Thyroid gland (tissue), 4 donors: Measurements from ENCODE around the gene KLF11. TPM values are rescaled to one million over a fixed set of nuclear protein-coding genes. Genes with fewer than 3 reads are reported as not detected.

ENCODE experiments used
- DNase-seq, 2 donors: peaks; one replicate each; pipeline ENCODE4 v3.0.0-alpha.2; 2019
- H3K27ac ChIP-seq, 3 donors: fragments of 200-600 bp; sonication (generic); 1 replicate in 2 of 3; 2 replicates in 1 of 3; pipeline ENCODE4 v1.5.1; 2016 to 2019; ENCODE audit warnings: mild to moderate bottlenecking in 1 of 3, moderate library complexity in 1 of 3
- H3K27me3 ChIP-seq: fragments of 200-600 bp; sonication (generic); one replicate; pipeline ENCODE4 v1.5.1; 2019
- H3K36me3 ChIP-seq, 2 donors: fragments of 200-600 bp; sonication (generic); one replicate each; pipeline ENCODE4 v1.5.1; 2016 to 2019
- H3K4me1 ChIP-seq, 2 donors: fragments of 200-600 bp; sonication (generic); one replicate each; pipeline ENCODE4 v1.5.1; 2017 to 2019
- H3K4me3 ChIP-seq, 3 donors: fragments of 200-600 bp; sonication (generic); replicated peaks in 1 of 3; 1 replicate in 2 of 3; 2 replicates in 1 of 3; pipeline ENCODE4 v1.5.1; 2016; ENCODE audit warnings: mild to moderate bottlenecking in 1 of 3
- H3K9me3 ChIP-seq: fragments of 200-600 bp; sonication (generic); one replicate; pipeline ENCODE4 v1.5.1; 2017
- CTCF ChIP-seq, 6 experiments: fragments of 200-600 bp in 3 of 6; fragments of 450-650 bp in 3 of 6; sonication (generic) in 3 of 6; IDR thresholded peaks; one replicate each; pipeline ENCODE4 v1.5.1; 2016 to 2019; ENCODE audit warnings: antibody characterized with exemption in 6 of 6, mild to moderate bottlenecking in 2 of 6, inconsistent platforms in 1 of 6, moderate library complexity in 1 of 6
- POLR2A ChIP-seq, 2 donors: fragments of 450-650 bp; IDR thresholded peaks; one replicate each; pipeline ENCODE4 v1.6.1; 2017; ENCODE audit warnings: antibody characterized with exemption in 2 of 2, mild to moderate bottlenecking in 2 of 2, moderate library complexity in 1 of 2
- WGBS, 2 donors: methylation state at CpG; one replicate each; pipeline ENCODE4 v1.1.5; 2017; 5-methylcytosine and 5-hydroxymethylcytosine counted together
- intact Hi-C: fragments of 100-400 bp; cut with DNase I; formaldehyde crosslinking; loops from one replicate; pipeline ENCODE4 v1.15.1; 2023
- small RNA-seq: library from RNA; depleted of rRNA; stranded (forward); fragments of <200 nt; gene quantifications from one replicate; pipeline ENCODE3, GENCODE V24; 2016
- total RNA-seq, 4 donors: library from RNA; depleted of rRNA; stranded (reverse); fragments of >200 nt; gene quantifications; one replicate each; pipeline ENCODE4 v1.2.3, GENCODE V29; 2016

KLF11 gene
- total RNA-seq, 4 donors from 2014 or later = 11.2 to 44.2 (median 23.7) TPM

DNA sequence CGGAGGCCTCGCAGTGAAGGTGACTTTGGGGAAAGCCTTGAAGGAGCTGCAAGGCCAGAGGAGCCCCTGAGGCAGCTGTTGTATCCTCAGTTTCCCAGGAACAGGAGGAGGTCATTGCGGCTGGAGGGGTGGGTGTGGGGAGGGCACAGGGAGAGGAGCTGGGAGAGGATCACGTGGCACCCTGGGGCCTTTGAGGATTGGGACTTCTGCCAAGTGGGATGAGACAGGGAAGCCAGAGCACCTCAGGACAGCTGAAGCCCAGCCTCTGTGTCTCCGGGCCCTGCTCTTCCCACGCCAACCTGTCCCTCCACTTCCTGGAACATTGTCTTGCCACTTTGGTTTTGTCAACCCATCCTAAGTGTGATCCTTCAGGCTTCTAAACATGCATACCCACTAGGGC lies 59.8 kb downstream of the KLF11 start:
- H3K36me3 ChIP-seq = no peaks in the 10 kb centered on the region
- TF ChIP-seq CTCF (IDR thresholded peaks at IDR 0.05) (no peak), POLR2A (IDR thresholded peaks at IDR 0.05) (no peak)
- H3K4me1 ChIP-seq = no peaks in the 10 kb centered on the region
- H3K9me3 ChIP-seq = no peaks in the 10 kb centered on the region
- no peak overlapping the region for H3K27ac ChIP-seq
- intact Hi-C loops = no loop called here
- no peak overlapping the region for H3K4me3 ChIP-seq
- no peak for DNase-seq
- H3K27me3 ChIP-seq = no peaks in the 10 kb centered on the region
- 80% methylated on average over 6 of the region's 6 CpGs for WGBS, 2 donors

Small RNA genes lying within 50 kb of the gene (small RNA-seq; reads per million reads assigned to genes)
- gene RF00568 = not detected

Other genes starting within 250 kb of the KLF11 start
- gene TAF1B, start 200.1 kb upstream of the KLF11 start, total RNA-seq = 10 to 100 TPM; 18.6 to 33.9 (median 25.8) TPM
- gene GRHL1, start 91.9 kb upstream of the KLF11 start, total RNA-seq = 10 to 100 TPM in 1 of 4 donors, 1 to 10 TPM in 3; 6.2 to 12.1 (median 8.2) TPM
- gene CYS1, start 36.9 kb downstream of the KLF11 start, total RNA-seq = 10 to 100 TPM in 1 of 4 donors, 1 to 10 TPM in 2, under 1 TPM in 1; 0.59 to 47.2 (median 2.7) TPM
- gene RRM2, start 79.2 kb downstream of the KLF11 start, total RNA-seq = under 1 TPM in 3 of 4 donors, not detected in 1; 0.27 to 0.83 (median 0.75) TPM